CD4-positive, alpha-beta T cell treated with Interleukin-4 for 1 hour (primary cell): ENCODE measurements around the gene SPACA4.
A peak's percentile ranks its signal among the peaks of the same experiment; 100 is the strongest.
"Not testable (repeated sequence)": the region's sequence is repeated elsewhere in the genome, so short reads cannot be mapped to it uniquely, and the experiment has no call there.

Source experiments
- DNase-seq, 2 donors: peaks; one replicate each; pipeline ENCODE4 v3.0.0-alpha.2; 2020 to 2022

SPACA4 gene

DNA sequence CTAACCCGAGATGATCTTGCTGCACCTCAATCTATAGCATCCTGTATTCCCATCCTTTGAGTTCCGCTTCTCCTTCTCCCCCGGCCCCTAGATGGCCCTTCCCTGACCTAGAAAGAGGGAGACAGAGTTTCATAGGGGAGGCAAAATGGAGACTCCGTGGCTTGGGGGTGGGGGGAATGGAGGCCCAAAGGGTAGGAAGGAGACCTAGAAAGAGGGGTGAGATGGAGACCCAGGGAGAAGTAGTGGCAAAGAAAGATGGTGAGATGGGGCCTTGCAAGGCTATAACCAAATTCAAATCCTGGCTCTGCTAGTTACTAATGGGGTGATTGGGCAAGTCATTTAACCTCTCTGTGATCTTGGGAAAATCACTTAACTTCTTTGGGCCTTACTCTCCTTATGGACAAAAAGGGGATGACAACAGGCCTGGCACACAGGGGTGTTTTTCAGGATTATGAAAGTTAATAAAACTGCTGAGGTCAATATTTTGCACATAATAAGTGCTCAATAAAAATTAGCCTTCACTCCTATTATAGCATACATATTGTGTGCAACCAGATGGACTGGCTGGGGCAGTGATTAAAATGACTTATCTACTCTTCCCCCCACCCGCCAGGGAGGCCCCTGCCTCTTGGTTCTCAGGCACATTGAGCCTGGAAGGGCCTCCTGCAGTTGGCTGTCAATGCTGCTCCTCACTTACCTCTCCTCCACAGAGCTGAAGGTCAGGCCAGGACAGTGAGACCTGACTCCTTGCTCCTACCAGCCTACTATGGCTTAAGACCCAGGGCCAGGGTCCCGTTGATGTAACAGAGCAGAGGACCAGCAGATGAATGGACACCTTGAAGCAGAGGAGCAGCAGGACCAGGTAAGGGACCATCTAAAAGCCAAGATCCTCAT, 13.4 kb downstream of the SPACA4 start:
- no peak for DNase-seq

DNA sequence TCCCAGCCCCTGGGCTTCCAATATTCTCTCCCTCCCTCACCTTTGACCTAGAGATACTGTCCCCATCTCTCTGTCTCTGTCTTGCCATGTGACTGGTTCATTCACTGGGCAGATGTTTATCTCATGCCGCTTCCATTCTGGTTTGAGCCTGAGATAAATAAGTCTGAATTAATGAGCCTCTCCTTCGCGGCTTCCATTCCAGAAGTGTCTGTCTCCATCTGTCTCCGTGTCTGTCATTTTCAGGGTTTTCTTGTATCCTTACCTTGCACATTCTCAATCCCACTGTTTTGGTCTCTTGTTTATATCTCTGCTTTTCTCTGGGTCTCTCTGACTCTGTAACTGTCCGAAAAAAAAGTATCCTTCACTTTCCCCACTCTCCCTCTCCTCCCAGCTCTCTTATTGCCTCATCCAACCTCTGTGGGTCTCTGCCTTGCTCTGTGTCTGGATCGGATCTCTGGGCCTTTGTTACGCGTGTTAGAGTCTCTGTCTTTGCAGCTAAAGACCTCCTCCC, 17.1 kb downstream of the SPACA4 start:
- no peak for DNase-seq

DNA sequence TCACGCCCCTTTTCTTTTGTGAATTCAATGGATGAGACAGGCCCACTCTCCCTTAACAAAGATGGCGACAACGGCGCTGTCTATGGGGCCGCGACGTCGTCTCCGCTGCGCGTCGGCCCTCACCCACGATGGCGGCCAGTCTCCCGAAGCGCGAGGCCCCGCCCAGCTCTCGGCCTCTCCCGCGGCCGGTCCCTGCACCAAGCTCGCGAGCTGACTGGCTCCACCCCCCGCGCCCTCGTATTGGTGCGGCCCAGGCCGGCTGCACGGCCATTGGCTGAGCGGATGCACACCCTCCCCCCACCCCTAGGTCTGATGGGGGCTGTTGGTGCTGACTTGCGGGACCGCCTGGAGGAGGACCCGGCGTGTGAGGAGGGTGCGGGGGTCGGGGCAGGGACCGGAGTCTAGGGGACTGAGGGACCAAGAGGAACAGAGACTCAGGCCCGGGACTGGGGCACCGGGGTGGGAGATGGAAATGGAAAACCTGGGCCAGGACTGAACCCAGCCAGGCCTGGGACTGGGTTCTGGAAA, 17.6 kb downstream of the SPACA4 start:
- peak; percentile 97 to 98 for DNase-seq

GRCh38 chr19:48624791-48625723, 18.5 kb downstream of the SPACA4 start:
- DNase-seq, result no peak

DNA sequence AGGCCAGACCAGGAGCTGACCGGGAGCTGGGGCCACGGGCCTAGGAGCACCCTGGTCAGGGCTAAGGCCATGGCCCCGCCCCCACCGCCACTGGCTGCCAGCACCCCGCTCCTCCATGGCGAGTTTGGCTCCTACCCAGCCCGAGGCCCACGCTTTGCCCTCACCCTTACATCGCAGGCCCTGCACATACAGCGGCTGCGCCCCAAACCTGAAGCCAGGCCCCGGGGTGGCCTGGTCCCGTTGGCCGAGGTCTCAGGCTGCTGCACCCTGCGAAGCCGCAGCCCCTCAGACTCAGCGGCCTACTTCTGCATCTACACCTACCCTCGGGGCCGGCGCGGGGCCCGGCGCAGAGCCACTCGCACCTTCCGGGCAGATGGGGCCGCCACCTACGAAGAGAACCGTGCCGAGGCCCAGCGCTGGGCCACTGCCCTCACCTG, 19.4 kb downstream of the SPACA4 start:
- no peak for DNase-seq

DNA sequence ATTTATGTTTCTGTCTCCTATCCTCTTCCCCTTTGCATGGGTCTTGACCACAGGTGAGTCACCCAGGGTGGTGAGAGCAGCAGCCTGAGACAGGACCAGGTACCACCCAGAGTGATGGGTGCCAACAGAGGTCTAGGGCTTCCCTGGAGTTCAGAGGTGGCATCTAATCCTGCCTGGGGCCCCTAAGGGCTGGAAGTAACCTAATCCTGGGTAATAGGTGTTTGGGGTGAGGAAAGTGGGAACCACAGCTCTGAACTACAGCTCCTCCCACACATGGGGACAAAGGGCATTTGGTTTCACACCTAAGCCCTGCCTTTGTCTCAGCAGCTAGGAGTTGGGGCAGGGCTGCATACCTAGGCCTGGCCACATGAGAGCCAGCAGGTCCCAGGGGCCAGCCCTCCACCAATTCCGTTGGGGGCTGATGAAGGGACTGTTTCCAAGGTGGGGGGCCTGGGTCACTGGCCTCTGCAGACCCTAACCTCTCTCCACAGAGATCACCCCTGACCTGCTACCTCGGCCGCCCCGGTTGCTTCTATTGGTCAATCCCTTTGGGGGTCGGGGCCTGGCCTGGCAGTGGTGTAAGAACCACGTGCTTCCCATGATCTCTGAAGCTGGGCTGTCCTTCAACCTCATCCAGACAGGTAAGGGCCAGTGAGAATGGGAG, 20.8 kb downstream of the SPACA4 start:
- DNase-seq, result no peak

GRCh38 chr19:48627865-48628314, 21.3 kb downstream of the SPACA4 start:
- no peak for DNase-seq

DNA sequence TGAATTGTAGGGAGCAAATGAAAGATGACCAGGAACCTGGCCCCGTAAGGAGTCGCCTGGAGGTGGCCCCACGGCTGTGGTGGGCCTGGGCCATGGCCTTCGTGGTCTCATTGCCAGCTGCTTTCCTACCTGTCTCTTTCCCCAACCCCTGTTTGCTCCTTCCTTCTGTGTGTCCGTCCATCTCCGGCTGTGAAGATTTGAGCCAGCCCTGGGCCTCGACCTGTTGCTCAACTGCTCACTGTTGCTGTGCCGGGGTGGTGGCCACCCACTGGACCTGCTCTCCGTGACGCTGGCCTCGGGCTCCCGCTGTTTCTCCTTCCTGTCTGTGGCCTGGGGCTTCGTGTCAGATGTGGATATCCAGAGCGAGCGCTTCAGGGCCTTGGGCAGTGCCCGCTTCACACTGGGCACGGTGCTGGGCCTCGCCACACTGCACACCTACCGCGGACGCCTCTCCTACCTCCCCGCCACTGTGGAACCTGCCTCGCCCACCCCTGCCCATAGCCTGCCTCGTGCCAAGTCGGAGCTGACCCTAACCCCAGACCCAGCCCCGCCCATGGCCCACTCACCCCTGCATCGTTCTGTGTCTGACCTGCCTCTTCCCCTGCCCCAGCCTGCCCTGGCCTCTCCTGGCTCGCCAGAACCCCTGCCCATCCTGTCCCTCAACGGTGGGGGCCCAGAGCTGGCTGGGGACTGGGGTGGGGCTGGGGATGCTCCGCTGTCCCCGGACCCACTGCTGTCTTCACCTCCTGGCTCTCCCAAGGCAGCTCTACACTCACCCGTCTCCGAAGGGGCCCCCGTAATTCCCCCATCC, 22.1 kb downstream of the SPACA4 start:
- no peak for DNase-seq

DNA sequence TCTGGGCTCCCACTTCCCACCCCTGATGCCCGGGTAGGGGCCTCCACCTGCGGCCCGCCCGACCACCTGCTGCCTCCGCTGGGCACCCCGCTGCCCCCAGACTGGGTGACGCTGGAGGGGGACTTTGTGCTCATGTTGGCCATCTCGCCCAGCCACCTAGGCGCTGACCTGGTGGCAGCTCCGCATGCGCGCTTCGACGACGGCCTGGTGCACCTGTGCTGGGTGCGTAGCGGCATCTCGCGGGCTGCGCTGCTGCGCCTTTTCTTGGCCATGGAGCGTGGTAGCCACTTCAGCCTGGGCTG, 22.7 kb downstream of the SPACA4 start:
- DNase-seq, result no peak

DNA sequence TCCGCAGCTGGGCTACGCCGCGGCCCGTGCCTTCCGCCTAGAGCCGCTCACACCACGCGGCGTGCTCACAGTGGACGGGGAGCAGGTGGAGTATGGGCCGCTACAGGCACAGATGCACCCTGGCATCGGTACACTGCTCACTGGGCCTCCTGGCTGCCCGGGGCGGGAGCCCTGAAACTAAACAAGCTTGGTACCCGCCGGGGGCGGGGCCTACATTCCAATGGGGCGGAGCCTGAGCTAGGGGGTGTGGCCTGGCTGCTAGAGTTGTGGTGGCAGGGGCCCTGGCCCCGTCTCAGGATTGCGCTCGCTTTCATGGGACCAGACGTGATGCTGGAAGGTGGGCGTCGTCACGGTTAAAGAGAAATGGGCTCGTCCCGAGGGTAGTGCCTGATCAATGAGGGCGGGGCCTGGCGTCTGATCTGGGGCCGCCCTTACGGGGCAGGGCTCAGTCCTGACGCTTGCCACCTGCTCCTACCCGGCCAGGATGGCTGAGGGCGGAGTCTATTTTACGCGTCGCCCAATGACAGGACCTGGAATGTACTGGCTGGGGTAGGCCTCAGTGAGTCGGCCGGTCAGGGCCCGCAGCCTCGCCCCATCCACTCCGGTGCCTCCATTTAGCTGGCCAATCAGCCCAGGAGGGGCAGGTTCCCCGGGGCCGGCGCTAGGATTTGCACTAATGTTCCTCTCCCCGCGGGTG, 23.2 kb downstream of the SPACA4 start:
- DNase-seq, result peak in 1 of 2 donors; percentile 26

DNA sequence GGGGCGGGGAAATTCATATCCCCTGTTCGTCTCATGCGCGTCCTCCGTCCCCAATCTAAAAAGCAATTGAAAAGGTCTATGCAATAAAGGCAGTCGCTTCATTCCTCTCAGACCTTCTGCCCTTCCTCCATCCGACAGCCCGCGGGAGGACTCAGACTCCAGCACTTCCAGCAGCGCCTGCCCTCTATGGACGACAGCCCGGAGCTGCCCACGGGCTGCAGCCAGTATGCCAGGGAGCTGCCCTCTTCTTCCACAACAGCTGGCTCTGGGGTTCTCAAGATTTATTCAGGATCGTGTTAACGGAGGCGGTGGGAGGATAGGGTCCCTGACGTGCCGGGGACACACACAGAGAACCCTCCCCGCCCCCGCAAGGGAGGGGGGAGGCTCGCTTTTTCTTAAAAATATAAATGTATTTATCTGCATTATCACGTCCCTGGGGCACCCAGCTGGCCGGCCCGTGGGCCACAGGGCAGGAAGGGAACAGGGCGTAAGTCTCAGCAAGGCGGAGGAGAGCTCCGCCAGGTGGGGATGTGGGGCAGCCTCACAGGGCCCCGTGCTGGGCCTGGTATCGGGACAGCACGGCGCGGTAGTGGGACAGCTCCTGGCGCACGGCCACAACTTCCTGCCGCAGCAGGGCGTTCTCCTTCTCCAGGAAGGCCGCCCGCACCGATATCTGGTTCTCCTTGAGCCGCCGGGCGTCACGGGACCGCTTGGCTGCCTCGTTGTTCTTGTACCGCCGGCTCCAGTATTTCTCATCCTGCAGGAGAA, 23.9 kb downstream of the SPACA4 start:
- no peak for DNase-seq

DNA sequence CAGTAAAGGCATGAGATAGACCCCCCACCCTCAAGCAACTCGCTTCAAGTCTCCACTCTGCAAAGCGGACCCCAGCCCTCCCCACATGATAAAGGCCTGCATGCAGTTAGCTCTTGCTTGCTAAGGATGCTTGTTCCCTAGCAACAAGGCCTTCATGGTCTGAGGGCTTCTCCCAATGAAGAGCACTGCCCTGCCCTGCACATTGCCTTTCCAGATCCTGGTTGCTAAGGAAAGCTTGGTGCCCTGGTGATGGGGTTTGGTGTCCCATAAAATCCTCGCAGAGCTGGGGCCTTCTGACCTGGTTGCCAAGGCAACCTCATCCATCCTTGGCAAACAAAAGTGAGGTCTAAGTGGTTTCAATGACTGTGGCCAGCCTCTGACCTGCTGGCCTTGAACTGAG, 24.7 kb downstream of the SPACA4 start:
- DNase-seq, result no peak

DNA sequence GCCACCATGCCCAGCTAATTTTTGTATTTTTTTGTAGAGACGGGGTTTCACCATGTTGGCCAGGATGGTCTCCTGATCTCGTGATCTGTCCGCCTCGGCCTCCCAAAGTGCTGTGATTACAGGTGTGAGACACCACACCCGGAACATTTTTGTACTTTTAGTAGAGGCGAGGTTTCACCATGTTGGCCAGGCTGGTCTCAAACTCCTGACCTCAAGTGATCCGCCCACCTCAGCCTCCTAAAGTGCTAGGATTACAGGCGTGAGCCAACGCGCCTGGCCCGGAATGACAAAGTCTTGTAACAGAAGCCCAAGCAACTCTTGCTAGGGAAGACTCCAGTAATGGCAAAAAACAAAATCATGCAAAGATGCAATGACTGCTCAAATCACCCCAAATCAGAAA, 25.7 kb downstream of the SPACA4 start:
- not testable (repeated sequence) for DNase-seq

- DNase-seq, result no peak
Measured at GRCh38 chr19:48632692-48633147, 26.2 kb downstream of the SPACA4 start.

DNA sequence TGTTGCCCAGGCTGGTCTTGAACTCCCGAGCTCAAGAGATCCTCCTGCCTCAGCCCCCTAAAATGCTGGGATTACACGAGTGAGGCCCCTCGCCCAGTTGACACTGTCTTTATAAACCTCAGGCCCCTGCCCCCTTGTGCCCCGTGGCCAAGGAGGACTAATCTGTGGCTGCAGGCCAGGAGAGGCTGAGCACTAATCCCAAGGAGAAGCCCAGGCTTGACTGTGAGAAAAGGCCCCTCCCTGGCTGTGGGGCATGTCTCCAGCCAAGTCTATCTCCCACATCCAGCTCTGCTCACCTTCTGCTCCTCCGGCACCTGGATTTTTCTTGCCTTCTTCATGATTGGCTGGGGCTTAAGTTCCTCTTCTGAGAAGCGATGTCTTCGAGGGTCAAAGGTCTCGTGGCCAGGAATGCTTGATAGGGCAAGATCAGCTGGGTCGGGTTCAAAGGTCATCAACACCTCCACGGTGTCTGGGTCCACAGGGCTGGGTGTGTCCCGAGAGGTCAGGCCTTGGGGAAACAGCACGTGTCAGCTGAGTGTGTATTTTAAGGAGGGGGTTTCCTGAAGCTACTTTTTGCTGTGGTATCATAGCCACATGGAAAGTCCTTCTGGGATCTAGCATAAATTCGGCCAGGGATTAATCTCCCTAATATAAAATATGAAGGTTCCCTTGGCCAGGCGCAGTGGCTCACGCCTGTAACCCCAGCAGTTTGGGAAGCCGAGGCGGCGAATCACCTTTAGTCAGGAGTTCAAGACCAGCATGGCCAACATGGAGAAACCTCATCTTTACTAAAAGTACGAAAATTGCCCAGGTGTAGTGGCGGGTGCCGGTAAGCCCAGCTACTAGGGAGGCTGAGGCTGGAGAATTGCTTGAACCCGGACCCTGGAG, 26.9 kb downstream of the SPACA4 start:
- DNase-seq, result no peak

- no peak for DNase-seq
Measured at GRCh38 chr19:48634036-48634342, 27.4 kb downstream of the SPACA4 start.

DNA sequence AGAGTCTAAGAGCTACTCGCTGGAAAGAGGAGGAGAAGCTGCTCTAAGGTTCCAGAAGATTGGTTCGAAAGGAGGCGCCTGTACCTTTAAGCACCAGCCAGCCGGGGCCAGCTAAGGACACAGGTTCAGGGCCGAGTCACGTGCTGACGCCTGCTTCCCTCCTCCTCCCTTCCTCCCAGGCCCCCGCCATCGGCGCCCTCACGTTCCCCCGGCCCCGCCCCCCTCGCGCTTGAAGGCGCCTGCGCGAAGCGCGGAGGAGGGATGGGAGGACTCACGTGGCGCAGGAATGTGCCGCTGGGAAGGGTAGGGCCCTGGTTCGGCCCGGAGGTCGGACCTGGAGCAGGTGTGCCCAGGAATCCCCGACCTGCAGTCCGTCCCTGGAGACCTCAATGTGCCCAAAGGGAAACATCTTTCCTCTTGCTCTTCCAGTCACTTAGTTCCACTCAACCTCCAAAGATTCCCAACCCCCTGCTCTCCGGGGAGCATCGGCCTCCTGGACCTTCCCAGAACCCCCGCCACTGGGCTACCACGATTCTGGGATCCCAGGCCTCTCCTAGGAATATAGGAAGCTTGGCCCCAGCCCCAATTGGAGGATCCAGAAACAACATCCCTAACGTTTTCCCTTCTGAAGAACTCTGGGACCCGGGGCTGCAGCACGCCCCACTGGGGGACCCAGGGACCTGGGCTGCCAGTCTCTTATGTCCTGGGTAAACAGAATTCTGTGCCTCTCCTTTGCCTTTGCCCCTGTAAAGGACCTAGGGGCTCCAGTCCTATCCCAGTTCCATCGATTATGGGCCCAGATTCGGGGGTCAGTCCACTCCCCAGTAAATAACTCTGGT, 28.1 kb downstream of the SPACA4 start:
- peak; percentile 93 to 94 for DNase-seq

- DNase-seq, result peak; percentile 63 to 75
Measured at GRCh38 chr19:48635263-48635965, 28.9 kb downstream of the SPACA4 start.
